ENCODE data around the gene CPT1A.

DNA sequence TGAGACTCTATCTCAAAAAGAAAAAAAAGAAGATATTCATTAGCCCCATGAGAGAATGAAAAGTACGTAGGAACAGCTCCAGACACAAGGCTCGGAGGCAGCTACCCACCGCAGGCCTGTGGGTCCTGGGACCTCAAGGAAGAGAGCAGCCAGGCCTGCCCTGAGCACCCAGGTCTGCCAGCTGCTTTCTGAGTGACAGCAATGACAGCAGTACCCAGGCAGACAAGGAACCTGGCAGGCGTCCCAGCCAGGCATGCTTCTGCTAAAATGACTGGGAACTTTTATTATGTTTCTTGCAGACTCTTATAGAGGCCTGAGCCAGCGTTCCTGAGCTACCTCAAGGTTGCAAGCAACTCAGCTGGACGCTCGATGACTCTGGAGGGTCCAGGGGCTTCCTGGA, 31.6 kb downstream of the CPT1A start:
- TF ChIP-seq, protein P1, sequence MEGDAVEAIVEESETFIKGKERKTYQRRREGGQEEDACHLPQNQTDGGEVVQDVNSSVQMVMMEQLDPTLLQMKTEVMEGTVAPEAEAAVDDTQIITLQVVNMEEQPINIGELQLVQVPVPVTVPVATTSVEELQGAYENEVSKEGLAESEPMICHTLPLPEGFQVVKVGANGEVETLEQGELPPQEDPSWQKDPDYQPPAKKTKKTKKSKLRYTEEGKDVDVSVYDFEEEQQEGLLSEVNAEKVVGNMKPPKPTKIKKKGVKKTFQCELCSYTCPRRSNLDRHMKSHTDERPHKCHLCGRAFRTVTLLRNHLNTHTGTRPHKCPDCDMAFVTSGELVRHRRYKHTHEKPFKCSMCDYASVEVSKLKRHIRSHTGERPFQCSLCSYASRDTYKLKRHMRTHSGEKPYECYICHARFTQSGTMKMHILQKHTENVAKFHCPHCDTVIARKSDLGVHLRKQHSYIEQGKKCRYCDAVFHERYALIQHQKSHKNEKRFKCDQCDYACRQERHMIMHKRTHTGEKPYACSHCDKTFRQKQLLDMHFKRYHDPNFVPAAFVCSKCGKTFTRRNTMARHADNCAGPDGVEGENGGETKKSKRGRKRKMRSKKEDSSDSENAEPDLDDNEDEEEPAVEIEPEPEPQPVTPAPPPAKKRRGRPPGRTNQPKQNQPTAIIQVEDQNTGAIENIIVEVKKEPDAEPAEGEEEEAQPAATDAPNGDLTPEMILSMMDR (IDR thresholded peaks at IDR 0.05; ENCODE audit: low read length): no peak
- no peak for TF ChIP-seq EZH2 (IDR thresholded peaks at IDR 0.05; ENCODE audit: borderline replicate concordance, low read length)
